M059J (cell line): ENCODE data around the gene NOG. TPM values are rescaled to one million over a fixed set of nuclear protein-coding genes. Genes with fewer than 3 reads are reported as not detected.
A peak's percentile ranks its signal among the peaks of the same experiment; 100 is the strongest.

ENCODE experiments used
- DNase-seq: peaks from one replicate; pipeline ENCODE4 v3.0.0-alpha.2; 2012; ENCODE audit warnings: low read depth
- total RNA-seq: library from RNA; depleted of rRNA; stranded (reverse); fragments of >200 nt; shearing (Covaris generic); gene quantifications from 2 replicates; pipeline ENCODE4 v1.2.3, GENCODE V29; 2014; rRNA removed

The NOG gene
- 1.0 and 1.7 TPM in 2 replicates for total RNA-seq

DNA sequence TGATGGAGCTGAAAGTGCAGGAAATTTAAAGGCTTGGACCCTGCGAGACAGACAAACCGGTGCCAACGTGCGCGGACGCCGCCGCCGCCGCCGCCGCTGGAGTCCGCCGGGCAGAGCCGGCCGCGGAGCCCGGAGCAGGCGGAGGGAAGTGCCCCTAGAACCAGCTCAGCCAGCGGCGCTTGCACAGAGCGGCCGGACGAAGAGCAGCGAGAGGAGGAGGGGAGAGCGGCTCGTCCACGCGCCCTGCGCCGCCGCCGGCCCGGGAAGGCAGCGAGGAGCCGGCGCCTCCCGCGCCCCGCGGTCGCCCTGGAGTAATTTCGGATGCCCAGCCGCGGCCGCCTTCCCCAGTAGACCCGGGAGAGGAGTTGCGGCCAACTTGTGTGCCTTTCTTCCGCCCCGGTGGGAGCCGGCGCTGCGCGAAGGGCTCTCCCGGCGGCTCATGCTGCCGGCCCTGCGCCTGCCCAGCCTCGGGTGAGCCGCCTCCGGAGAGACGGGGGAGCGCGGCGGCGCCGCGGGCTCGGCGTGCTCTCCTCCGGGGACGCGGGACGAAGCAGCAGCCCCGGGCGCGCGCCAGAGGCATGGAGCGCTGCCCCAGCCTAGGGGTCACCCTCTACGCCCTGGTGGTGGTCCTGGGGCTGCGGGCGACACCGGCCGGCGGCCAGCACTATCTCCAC lies at the start of gene NOG:
Gene NOG, plus strand, starts transcription at position 54 of the 674 bp plus-strand sequence. Its CDS starts 525 bp downstream, at position 579.
- DNase-seq, result peak; percentile 76

- no peak for DNase-seq
Measured at GRCh38 chr17:56545106-56545505, 48.4 kb upstream of the NOG start.

DNA sequence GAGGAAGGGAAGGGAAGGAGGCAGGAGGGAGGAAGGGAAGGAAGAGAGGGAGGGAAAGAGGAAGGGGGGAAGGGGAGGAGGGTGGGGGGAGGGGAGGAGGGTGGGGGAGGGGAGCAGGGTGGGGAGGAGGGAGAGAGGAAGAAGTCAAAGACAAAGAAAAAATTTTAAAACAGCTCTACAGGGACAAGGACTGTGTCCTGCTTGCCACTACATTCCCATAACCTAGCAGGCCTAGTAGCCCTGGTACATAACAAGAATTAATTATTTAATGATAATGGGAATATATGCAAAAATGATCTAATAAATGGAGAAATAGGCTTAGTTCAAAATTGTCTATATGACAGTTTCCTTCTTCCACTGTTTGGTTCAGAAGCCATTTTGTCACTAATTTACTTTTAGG lies 47.6 kb upstream of the NOG start:
- no peak for DNase-seq

DNA sequence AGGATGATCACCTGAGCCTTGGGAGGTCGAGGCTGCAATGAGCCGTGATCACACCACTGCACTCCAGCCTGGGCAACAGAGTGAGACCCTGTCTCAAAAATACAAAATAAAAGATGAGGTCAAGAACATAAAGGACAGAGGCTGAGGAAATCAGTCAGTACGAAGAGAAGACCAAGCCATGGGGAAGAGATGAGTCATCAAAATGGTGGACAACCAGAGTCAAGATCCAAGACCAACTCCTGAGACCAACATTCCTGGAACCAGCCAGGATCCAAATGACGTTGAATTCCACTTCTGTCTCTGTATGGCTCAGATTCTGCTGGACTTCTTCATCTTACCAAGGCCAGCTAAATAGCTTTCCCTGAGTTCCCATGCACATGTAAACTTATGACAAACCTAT lies 44.8 kb upstream of the NOG start:
- DNase-seq, result peak; percentile 4

DNA sequence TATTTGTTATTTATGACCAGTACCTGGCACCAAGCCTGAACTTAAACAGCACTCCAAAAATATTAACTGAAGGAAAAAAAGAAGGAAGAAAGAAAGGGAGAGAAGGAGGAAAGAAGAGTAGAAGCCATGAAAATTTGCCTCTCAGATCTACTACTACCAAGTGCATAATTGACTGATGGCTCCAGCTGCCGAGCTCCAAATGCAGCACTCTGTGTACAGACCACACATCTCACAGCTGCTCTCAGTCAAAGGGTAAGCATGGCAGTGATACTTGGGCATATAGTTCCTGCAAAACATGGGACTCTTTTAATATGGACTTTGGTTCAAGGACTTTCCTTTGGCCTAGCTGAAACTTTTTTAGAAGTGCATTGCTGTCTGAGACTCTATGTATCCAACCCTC lies 44.0 kb upstream of the NOG start:
- DNase-seq, result no peak

DNA sequence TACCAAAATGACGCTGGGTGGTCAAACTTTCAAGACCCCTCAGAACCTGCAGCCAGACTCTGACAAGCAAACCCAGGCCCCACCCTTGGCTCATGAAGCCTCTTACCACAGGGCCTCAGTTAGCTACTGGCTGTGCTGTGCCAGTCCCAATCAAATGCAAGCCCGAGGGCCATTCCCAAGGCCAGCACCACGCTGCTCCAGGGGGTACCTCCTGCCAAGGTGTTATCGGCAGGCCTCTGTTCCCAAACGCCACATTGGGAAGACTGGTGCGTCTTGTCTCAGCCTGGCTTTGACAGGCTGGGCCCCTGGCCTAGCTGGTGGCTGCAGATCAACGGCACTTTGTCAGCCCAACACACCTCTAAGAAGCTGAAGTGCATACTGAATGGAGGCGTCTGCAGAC lies 35.8 kb upstream of the NOG start:
- DNase-seq, result no peak

GRCh38 chr17:56558088-56558487 lies 35.4 kb upstream of the NOG start:
- no peak for DNase-seq

GRCh38 chr17:56570199-56570598 lies 23.3 kb upstream of the NOG start:
- peak; percentile 61 for DNase-seq

DNA sequence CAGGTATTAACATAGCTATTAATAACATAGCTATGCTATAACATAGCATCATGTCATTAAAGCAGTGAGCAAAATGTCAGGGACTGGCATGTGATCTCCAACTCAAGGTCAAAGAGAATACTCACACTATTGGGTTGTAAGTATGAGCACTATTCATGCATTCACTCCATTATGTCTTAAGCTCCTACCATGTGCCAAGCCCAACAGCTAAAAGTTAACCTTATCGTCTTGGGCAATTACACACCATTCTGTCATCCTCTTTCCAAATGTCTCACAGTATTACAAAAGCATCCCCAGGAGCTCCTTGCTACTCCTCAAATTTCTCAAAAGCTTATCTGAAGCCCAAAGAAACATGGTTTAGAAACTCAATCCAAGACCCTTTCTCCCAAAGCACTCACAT lies 22.0 kb upstream of the NOG start:
- no peak for DNase-seq

DNA sequence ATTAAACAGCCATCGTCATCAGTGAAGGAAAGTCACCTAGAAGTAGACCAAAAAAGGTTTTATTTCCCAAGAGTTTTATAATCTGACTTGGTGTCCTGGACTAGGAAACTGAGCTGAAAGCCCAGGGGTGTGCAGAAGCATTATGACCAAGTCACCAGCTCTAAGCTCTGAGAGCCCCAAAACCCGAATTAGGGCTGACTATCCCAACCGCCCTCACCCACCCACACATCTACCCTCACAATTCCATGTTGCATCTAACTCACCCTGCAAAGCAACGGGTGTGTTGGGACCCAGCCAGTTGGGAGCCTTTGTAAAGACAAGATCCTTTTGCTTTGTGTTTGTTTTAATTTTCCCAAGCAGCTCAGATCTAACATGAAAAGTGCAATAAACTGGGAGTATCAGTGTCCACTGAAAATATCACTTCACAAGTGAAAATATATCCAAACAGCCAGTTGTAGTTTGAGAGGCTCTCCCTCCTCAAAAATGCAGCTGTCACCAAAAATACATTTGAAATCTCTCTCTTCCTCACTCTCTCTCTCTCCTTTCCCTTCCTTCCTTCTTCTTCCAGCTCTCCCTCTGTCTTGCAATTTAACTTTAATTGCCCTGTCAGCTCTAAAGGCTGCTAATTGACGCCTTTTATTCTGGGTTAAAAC lies 16.2 kb upstream of the NOG start:
- no peak for DNase-seq

GRCh38 chr17:56577843-56578204 lies 15.7 kb upstream of the NOG start:
- DNase-seq, result no peak

DNA sequence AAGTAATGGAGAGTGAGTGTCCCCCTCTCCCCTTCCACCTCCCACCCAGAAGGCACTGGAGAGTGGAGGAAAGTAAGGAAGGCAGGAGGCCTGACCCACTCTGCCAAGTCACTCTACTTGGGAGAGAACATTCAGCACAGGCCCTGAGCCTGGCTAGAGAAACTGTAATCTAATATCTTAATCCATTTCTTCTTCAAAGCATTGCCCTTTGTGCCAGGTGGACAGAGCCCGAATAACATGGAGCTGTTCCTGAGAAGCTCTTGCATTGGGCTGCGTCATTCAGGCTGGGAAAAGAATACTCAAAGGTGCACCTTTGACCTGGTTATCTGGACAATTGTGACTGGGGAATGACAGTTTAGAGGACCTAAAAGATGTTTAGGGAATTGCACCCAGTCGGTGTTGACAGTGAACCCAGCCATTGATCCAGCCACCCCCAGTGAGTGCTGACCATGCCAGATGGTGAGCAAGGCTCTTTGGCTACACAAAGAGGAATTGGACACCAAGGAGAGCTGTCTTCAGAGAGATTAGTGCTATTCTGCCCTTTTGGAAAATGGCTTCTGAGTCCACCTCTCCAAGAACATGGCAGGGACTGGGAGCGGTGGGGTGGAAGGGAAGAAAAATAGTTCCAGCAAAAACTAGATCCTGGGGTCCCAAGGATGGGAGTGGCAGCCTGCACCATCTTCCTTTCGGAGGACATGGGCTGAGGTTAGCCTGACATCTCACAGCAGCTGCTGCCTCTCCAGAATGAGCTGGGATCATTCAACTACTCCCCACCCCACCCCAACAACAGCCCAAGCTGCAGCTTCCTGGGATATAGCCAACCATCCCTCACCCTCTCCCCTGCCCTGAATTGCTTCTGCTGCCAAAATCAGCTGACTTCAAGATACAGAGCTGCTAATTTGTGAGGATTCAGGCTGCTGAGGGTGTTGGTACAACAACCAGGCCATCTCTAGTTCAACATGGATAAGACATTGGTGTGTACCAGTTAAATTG lies 11.6 kb upstream of the NOG start:
- DNase-seq, result no peak

DNA sequence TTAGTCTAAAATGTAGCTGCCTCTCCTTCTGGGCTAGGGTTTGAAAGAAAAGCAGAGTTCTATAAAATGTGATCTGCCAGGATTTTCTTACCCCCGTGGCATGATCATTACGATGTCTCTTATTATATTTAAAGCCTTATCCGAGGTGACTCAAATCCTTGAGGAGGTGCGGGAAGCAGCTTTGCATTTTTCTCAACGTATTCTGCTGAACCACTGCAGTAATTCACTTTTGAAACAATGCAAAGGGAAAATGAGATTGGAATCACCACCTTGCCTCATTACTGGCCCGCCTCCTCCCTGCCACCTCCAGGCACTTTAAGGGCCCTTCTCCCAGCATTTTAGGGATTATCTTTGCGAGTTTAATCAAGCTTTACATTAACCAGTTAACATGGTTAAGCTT lies 9.7 kb upstream of the NOG start:
- no peak for DNase-seq

- DNase-seq, result no peak
Measured at GRCh38 chr17:56587298-56587697, 6.2 kb upstream of the NOG start.

DNA sequence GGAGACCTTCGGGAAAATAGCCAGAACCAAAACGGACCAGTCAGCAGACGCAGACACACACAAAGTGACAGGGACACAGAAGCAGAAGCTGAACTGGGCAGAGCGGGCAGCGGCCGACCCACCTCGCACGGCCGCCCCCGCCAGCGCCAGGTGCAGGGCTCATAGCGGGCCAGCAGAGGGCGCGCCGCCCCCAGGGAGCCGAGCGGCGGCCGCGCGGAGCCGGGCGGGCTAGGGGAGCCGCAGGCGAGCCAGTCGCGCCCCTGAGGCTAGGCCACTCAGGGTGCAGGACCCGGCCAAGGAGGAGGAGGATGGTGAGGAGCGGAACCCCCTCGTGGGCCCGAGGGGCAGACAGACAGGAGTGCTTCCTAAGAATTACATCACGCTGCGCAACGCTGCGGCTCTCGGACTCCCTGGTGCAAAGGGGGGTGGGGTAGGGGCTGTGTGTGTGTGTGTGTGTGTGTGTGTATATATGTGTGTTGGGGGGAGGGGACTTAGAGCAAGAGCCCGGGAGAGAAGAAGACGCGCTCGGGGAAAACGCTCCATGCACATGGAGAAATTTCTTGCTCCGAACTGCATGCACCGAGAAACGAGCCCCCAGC lies 913 bp upstream of the NOG start:
- peak; percentile 54 for DNase-seq

- peak; percentile 65 for DNase-seq
Measured at GRCh38 chr17:56593086-56593645, 333 bp upstream of the NOG start.

GRCh38 chr17:56594320-56595107 lies 1.0 kb downstream of the NOG start:
- DNase-seq, result peak; percentile 47

DNA sequence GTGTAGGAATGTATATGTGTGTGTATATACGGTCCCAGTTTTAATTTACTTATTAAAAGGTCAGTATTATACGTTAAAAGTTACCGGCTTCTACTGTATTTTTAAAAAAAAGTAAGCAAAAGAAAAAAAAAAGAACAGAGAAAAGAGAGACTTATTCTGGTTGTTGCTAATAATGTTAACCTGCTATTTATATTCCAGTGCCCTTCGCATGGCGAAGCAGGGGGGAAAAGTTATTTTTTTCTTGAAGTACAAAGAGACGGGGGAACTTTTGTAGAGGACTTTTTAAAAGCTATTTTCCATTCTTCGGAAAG lies 1.6 kb downstream of the NOG start:
- DNase-seq, result no peak

GRCh38 chr17:56595831-56596690 lies 2.6 kb downstream of the NOG start:
- peak; percentile 27 for DNase-seq
